Measurements from ENCODE around the gene ULBP1.

The ULBP1 gene

DNA sequence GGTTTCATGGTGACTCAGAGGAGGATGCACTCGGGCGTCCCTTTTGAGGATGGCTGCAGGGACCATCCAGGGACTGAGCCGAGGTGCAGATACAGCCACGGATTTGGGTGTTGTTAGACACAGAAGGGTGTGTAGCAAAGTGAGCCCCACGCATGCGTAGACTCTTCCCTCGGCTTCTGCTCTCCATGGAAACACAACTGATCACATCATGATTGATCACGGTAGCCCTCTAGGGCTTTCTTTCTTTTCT, 606 bp upstream of the ULBP1 start:
- TF ChIP-seq CTCF (IDR thresholded peaks at IDR 0.05) = no peak

DNA sequence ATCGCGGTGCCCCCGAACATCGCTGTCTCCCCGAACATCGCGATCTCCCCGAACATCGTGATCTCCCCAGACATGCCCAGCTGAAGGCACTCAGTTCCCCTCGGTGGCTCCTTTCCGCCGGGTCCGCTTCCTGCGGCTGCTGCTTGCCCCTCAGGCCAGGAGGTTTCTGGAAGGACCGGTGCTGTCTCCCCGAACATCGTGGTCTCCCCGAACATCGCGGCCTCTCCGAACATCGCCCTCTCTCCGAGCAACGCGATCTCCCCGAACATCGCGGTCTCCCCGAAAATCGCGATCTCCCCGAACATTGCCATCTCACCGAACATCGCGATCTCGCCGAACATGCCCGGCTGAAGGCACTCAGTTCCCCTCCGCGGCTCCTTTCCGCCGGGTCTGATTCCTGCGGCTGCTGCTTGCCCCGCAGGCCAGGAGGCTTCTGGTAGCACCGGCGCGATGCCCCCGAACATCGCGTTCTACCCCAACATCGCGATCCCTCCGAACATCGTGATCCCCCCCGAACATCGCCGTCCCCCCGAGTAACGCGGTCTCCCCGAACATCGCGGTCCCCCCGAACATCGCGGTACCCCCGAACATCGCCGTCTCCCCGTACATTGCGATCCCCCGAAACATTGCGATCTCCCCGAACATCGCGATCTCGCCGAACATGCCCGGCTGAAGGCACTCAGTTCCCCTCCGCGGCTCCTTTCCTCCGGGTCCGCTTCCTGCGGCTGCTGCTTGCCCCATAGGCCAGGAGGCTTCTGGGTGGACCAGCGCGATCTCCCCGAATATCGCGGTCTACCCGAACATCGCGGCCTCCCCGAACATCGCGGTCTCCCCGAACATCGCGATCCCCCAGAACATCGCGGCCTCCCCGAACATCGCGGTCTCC, 808 bp downstream of the ULBP1 start:
- no peak for TF ChIP-seq CTCF (IDR thresholded peaks at IDR 0.05)

- no peak for TF ChIP-seq CTCF (IDR thresholded peaks at IDR 0.05)
Observed at GRCh38 chr6:149965194-149966020, 1.7 kb downstream of the ULBP1 start.

DNA sequence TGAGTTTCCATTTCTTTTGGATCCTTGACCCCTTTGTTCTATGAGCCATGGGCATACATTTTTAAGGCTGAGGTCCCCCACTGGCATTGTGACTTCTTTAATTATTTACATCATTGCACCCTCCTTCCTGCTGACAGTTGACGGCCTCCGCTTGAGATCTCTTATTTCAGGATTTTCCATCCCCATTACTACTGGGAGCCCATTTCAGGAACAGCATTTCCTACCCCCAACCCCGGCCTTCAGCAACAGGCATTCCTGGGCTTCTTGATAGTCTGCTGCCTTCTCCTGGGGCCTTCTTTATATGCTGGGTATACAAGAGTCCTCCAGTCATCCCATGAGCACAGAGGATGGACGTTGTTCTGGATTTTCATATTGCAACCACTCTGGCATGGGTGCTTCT, 3.8 kb downstream of the ULBP1 start:
- TF ChIP-seq CTCF (IDR thresholded peaks at IDR 0.05) = no peak

- TF ChIP-seq CTCF (IDR thresholded peaks at IDR 0.05) = no peak
Observed at GRCh38 chr6:149969635-149970034, 5.9 kb downstream of the ULBP1 start.

GRCh38 chr6:149974825-149975224, 11.1 kb downstream of the ULBP1 start:
- TF ChIP-seq CTCF (IDR thresholded peaks at IDR 0.05) = no peak

DNA sequence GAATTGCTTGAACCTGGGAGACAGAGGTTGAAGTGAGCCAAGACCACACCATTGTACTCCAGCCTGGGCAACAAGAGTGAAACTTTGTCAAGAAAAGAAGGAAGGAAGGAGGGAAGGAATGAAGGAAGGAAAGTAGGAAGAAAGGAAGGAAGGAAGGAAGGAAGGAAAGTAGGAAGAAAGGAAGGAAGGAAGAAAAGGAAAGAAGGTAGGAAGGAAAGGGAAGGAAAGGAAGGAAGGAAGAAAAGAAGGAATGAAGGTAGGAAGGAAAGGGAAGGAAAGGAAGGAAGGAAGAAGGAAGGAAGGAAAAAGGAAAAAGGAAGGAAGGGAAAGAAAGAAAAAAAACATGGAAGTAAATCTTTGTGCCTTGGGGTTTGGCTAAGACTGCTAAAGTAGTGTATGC, 11.7 kb downstream of the ULBP1 start:
- TF ChIP-seq CTCF (IDR thresholded peaks at IDR 0.05) = no peak

All from LNCAP (cell line).